Right lung (tissue), 5 donors: ENCODE data around the gene ZCCHC24. TPM values are rescaled to one million over a fixed set of nuclear protein-coding genes. Genes with fewer than 3 reads are reported as not detected.

ENCODE experiments used
- DNase-seq, 2 donors: peaks; one replicate each; pipeline ENCODE4 v3.0.0-alpha.2; 2013
- polyA plus RNA-seq, 5 donors: library from polyadenylated mRNA; unstranded; fragments of 120-200 nt; gene quantifications; one replicate each; pipeline versions ENCODE4 v1.2.1 to v1.2.3, GENCODE V29; 2013; ENCODE audit warnings: inconsistent platforms in 1 of 5, low replicate concordance in 1 of 5; ENCODE audit not compliant: insufficient read length in 5 of 5, insufficient read depth in 1 of 5

The ZCCHC24 gene
- polyA plus RNA-seq, 5 donors, result 29.1 to 43.8 (median 35.2) TPM

DNA sequence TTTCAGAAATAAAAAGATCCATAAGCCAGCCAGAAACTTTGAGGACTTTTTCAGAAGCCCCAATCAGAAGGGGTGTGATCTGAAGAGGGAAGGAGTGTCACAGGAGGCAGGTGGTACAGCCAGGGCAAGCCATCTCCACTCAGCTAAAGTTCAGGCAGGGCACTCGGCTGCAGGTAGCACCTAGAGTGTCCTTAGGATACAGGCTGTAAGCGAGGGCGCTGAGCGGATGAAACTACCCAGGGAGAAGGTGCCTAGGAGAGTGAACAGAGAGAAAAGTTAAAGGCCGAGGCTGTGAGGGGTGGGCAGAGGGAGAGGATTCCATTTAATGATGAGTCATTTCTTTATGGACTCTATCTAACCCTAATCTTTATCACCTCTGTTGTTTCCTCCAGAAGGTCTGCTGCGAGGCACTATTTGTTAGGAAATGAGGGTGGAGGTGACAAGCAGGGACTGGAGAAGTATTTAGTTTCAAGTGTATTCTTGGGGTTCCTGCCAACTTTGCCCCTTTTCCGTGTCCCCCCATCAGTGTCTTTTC is 29.8 kb upstream of the ZCCHC24 start:
- no peak for DNase-seq

DNA sequence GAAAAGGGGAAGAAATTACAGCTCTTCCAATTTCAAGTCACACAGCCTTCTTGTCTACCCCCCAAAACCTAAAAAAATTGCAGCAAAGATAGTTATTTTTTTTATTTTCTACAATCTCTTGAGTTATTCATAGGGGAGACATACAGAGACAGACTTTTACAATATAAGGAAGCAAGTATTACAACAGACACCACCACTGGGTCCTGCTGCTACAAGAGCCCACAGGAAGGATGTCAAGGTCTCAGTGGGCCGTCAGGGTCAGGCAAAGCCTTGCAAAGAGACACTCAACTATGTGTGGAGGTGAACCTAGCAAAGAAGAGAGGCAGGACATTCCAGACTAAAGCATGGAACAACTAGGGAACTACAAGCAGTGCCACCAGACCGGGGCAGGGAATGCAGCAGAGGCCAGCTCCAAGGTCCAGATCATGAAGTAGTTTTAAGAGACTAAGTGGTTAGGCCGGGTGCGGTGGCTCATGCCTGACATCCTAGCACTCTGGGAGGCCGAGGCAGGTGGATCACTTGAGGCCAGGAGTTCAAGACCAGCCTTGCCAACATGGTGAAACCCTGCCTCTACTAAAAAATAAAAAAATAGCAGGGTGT is 28.2 kb upstream of the ZCCHC24 start:
- DNase-seq, result no peak

- no peak for DNase-seq
Measured at GRCh38 chr10:79472951-79473350, 27.5 kb upstream of the ZCCHC24 start.

DNA sequence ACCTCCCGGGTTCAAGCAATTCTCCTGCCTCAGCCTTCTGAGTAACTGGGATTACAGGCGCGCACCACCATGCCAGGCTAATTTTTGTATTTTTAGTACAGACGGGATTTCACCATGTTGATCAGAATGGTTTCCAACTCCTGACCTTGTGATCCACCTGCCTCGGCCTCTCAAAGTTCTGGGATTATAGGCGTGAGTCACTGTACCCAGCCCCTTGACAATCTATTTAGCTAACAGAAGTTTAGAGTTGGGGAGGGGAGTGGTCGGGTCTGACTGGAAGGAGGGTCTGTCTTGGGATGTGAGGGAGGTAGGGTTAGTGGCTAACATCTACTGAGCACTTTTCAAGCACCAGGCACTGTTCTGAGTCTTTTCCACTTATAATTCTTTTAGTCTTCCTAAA is 27.0 kb upstream of the ZCCHC24 start:
- DNase-seq, result no peak

GRCh38 chr10:79471776-79472175 is 26.4 kb upstream of the ZCCHC24 start:
- no peak for DNase-seq

- DNase-seq, result no peak
Measured at GRCh38 chr10:79470096-79470495, 24.7 kb upstream of the ZCCHC24 start.

DNA sequence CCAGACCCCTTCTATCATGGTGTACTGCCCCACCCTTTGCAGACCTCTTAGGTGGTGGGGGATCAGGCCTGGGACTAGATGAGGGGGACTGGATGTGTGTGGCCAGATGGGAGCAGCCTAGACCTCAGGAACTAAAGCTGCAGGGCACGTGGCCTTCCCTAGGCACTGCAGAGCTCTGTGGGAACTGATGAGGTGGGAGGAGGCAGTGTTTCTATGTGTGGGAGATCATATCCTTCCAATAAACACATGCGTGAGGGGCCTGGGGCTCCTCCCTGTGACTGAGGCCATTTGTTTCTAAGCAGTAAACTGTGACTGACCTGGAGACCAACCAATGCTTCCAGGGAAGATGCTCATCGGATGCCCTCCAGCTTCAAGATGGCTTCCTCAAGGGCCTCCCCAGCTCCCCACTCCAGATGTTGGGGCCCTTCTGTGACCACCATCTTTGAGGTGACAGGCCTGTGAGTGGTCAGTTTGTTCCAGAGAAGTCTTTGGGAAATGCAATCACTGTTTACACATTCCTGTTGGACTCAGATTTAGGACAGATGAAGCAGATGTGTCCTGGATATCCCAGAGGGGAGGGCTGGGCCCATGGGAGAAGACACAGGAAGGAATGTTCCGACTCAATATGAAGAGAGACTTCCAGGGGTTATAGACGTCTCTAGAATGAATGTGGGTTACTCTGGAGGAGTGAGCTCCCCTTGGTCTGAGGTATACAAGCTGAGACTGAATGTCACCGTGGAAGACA is 23.6 kb upstream of the ZCCHC24 start:
- no peak for DNase-seq

DNA sequence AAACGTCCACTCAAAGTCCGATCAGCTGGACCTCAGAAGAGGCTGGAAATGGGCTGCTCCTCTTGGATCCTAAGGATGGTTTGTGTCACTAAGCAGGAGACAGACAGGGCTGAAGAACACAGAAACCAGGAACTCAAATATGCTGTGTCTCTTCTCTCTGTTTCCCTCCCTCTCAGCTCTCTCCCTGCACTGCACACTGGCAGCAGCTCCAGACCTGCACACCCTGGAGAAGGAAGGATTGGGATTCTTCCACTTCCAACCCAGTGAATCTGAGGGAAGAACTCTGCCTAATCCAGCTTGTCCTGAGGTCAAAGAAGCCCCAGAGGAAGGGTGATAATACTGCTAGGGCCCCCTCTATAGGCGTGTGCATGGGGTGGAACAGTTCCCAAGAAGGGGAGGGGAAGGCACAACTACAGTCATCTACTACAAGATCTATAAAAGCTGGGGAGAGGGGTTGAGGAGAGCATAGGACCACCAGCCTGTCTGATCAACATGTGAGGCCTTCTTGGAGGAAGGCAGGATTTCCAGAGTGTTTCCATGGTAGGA is 22.7 kb upstream of the ZCCHC24 start:
- DNase-seq, result no peak

DNA sequence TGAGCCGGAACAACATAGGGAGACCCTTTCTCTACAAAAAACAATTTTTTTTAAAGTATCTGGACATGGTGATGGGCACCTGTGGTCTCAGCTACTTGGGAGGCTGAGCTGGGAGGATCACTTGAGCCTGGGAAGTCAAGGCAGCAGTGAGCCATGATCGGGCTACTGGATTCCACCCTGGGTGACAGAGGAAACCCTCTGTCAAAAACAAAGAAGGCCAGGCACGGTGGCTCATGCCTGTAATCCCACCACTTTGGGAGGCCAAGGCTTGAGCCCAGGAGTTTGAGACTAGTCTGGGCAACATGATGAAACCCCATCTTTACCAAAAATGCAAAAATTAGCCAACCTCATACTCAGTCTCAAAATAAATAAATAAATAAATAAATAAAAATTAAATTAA is 19.9 kb upstream of the ZCCHC24 start:
- DNase-seq, result no peak

DNA sequence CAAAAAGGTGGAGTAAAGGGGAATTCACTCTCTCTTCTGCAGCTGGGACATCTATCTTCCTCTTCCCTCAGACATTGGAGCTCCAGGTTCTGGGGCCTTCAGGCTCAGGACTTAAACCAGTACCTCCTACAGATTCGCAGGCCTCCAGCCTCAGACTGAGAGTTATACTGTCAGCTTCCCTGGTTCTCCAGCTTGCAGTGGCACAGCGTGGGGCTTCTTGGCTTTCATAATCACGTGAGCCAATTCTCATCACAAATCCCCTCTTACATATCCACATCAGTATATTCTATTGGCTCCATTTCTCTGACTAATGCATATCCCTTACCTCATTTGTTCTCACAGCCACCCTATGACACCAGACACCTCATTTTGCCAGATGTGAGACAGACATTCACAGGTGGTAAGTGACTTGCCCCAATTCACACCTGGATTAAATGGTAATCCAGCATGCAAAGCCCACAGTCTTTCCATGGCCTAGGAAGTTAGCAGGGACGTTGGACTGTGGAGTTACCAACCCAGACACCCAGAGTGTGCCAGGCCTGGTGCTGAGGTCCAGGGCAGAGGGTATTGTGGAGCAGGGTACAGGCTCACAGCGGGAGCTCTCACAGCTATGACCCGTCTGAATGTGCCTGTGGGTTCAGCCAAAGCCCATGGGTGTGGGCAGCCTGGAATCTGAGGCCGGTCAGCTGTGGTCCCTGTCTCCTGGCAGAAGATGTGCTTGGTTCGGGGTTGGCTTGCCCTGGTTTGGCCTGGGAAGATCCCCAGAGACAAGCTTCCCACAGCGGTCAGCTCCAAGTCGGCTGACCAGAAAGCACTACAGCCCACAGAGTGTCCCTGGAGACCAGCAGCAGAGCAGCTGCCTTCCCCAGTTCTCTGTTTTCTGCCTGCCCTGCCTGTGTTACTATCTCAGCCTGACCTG is 18.4 kb upstream of the ZCCHC24 start:
- DNase-seq, result no peak

- DNase-seq, result no peak
Measured at GRCh38 chr10:79460687-79461086, 15.3 kb upstream of the ZCCHC24 start.

GRCh38 chr10:79459243-79459642 is 13.8 kb upstream of the ZCCHC24 start:
- no peak for DNase-seq

- DNase-seq, result no peak
Measured at GRCh38 chr10:79458483-79458882, 13.1 kb upstream of the ZCCHC24 start.

DNA sequence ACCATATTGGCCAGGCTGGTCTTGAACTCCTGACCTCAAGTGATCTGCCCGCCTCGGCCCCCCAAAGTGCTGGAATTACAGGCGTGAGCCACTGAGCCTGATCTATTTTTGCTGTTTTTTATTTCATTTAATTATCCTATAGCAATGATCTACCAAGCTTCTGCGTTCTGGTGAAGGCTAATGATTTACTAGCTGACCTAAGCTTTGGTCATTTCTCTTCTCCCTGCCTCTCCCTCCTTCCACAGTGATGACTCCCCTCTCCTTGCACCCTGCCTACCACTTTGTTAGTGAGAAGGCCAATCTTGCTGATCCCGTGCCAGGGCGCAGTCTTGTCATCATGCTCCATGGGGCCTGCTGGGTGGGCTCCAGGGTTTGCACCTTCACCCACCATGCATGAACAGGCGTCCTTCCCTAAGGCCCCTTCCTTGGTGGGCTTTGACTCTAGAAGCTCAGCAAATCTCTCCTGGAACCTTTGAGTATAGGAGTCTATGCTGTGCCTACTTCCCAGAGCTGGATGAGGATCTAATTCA is 11.9 kb upstream of the ZCCHC24 start:
- DNase-seq, result no peak

GRCh38 chr10:79454259-79454658 is 8.8 kb upstream of the ZCCHC24 start:
- DNase-seq, result no peak

DNA sequence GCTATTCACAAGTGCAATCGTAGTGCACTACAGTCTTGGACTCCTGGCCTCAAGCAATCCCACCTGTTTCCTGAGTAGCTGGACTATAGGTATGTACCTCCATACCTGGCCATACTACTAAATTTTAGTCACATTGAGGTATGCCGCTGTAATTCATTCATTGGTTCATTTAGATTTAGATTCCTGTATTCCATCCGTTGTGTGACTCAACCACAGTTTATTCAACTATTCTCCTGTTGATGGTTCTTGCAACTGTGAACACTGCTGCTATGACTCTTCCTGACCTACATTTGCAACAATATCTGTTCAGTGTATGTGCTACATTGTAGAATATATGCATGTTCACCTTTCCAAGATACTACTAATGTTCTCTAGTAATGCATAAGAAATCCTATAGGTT is 8.0 kb upstream of the ZCCHC24 start:
- no peak for DNase-seq

DNA sequence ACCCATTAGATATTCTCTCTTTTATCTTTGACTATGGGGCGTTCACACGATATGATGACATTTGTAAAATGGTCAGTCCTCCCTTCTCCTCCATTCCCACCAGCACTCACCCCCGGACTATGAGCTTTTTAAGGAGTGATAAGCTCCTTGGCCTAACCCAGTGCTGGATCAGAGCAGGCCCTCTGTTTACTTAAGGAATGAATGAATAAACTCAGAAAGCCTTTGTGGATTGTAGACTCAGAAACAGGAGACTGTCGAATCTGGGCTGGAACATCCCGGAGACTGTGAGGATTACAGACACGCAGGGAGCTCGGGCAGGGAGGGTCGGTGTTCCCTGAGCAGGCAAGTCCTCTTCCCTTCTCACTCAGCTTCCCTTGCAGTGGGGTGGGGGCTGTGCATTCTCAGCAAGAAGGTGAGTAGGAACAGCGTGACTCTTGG is 6.8 kb upstream of the ZCCHC24 start:
- DNase-seq, result no peak

DNA sequence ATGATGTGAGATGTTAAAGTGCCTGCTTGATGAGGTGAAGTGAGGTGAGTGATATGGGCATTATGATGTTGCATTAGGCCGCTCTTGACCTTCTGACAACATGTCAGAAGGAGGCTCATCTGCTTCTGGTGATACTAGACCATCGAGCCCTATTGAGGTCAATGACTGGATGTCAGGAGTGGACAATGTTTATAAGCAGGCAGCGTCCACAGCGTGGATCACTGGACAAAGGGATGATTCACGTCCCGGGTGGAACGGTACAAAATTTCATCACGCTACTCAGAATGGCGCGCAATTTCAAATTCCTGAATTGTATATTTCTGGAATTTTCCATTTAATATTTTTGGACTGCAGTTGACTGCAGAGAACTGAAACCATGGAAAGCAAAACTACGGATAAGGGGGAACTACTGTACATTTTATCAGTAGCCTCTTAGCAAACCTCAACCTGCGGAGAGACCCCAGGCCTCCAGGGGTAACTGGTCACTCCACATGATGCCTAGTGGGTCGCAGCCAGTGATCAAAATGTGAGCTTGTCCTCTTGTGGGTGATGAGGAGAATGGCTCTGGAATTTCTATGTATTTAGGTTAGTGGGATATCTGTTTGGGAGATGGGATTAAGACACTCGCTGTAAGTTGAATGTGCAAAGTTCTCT is 5.7 kb upstream of the ZCCHC24 start:
- DNase-seq, result no peak

DNA sequence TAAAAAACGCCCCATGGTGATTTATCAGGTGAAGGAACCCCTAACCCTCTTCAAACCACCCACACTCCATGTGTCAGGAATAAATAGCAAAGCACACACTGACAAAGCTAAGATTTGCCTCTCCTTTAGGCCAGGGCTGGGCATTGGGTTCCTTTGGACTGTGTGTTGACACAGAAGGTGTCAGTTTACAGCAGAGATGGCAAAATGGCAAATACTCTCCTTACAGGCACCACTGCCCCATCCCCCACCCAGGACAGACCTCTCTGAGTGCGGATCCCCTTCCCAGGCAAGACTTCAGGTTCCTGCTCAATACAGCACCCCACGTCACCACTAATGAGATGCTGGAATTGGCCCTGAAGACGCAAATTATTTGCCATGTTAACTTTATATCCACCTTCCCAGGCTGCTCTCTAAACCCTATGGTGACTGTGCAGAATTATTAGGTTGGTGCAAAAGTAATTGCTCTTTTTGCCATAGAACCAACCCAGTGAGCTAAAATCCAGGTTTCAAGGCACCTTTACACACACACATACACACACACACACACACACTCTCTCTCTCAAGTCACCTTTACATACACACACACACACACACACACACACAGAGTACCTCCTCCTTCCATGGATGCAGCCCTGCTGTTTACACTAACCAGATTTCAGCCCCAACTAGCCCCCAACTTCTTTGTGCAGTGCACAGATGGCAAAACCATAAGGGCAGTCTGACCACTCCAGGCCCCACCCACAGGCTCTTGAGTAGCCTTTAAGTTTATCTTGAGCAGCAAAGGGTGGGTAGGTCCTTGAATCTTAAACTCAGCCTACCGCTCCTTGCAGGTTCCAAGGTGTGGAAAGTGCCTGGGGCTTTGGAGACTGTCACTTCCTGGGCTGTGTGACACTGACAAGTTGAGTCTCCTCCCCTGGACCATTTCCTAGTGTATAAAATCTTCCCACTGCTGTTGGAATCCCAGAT is 4.0 kb upstream of the ZCCHC24 start:
- no peak for DNase-seq

GRCh38 chr10:79448732-79449049 is 3.3 kb upstream of the ZCCHC24 start:
- no peak for DNase-seq
